Stimulated activated naive B cell treated with anti-CD40 and anti-IgM and Interleukin-4, amounts not matched to agents 10 μg/mL and 1 μg/mL and 100 μg/mL, for 72 hours (primary cell): ENCODE measurements around the gene GNAT1.
"Not testable (repeated sequence)": the region's sequence is repeated elsewhere in the genome, so short reads cannot be mapped to it uniquely, and the experiment has no call there.

Source experiments
- ATAC-seq, 2 donors: fragments of 150-1000 bp; cut with Tn5 transposase; replicated peaks; 2 replicates each; pipeline ENCODE4 v1.10.0; 2021; ENCODE audit warnings: moderate library complexity in 1 of 2
- DNase-seq: peaks from one replicate; pipeline ENCODE4 v3.0.0; 2021
- H3K27ac Mint-ChIP-seq: one replicate; pipeline ENCODE4 v1.8.0; 2022; ENCODE audit warnings: mild to moderate bottlenecking, mixed read lengths
- H3K27me3 Mint-ChIP-seq, 2 donors: one replicate each; pipeline ENCODE4 v1.8.0; 2022; ENCODE audit warnings: mixed read lengths in 2 of 2
- H3K36me3 Mint-ChIP-seq, 2 donors: one replicate each; pipeline ENCODE4 v1.8.0; 2022; ENCODE audit warnings: mixed read lengths in 2 of 2, mild to moderate bottlenecking in 1 of 2
- H3K4me1 Mint-ChIP-seq, 2 donors: one replicate each; pipeline ENCODE4 v1.8.0; 2022; ENCODE audit warnings: mixed read lengths in 2 of 2, mild to moderate bottlenecking in 1 of 2
- H3K4me3 Mint-ChIP-seq, 2 donors: one replicate each; pipeline ENCODE4 v1.8.0; 2022; ENCODE audit warnings: mild to moderate bottlenecking in 2 of 2, mixed read lengths in 2 of 2, moderate library complexity in 1 of 2
- H3K9me3 Mint-ChIP-seq, 2 donors: one replicate each; pipeline ENCODE4 v1.8.0; 2022; ENCODE audit warnings: mixed read lengths in 2 of 2, mild to moderate bottlenecking in 1 of 2

The GNAT1 gene

GRCh38 chr3:50207359-50208042, 16.1 kb downstream of the GNAT1 start:
- Mint-ChIP-seq H3K4me1 (peaks cover 5% of the 10 kb centered on the region in 2 donors), H3K9me3 (no peaks in the 10 kb centered on the region), H3K36me3 (no peaks in the 10 kb centered on the region), H3K27me3 (peaks cover 41 to 61% of the 10 kb centered on the region in 2 donors), H3K27ac (no peak overlapping the region), H3K4me3 (no peak overlapping the region)
- ATAC-seq (no peak), DNase-seq (no peak)

- Mint-ChIP-seq H3K36me3 (no peaks in the 10 kb centered on the region), H3K4me3 (no peak overlapping the region), H3K27me3 (peaks cover 30 to 50% of the 10 kb centered on the region in 2 donors), H3K9me3 (no peaks in the 10 kb centered on the region), H3K4me1 (peaks cover 5% of the 10 kb centered on the region in 2 donors), H3K27ac (no peak overlapping the region)
- DNase-seq: no peak
- no peak for ATAC-seq
Measured at GRCh38 chr3:50208677-50209344, 17.4 kb downstream of the GNAT1 start.

- Mint-ChIP-seq H3K27me3 (peaks cover 28 to 40% of the 10 kb centered on the region in 2 donors), H3K4me3 (no peak overlapping the region), H3K9me3 (no peaks in the 10 kb centered on the region), H3K4me1 (peaks cover 4 to 5% of the 10 kb centered on the region in 2 donors), H3K27ac (no peak overlapping the region), H3K36me3 (no peaks in the 10 kb centered on the region)
- DNase-seq (no peak), ATAC-seq (no peak)
Measured at GRCh38 chr3:50210176-50210509, 18.7 kb downstream of the GNAT1 start.

- H3K4me3 Mint-ChIP-seq: no peak overlapping the region
- H3K27me3 Mint-ChIP-seq: peaks cover 29 to 40% of the 10 kb centered on the region in 2 donors
Measured at GRCh38 chr3:50210510-50211367, 19.3 kb downstream of the GNAT1 start.

GRCh38 chr3:50211368-50211717, 19.9 kb downstream of the GNAT1 start:
- DNase-seq, H3K27ac Mint-ChIP-seq, H3K4me1 Mint-ChIP-seq, H3K4me3 Mint-ChIP-seq, ATAC-seq, H3K9me3 Mint-ChIP-seq, H3K36me3 Mint-ChIP-seq: not testable (repeated sequence)
- H3K27me3 Mint-ChIP-seq: peaks cover 26 to 36% of the 10 kb centered on the region in 2 donors

More at GRCh38 chr3:50210510-50211367, 19.3 kb downstream of the GNAT1 start:
- no peaks in the 10 kb centered on the region for H3K36me3 Mint-ChIP-seq
- H3K9me3 Mint-ChIP-seq: no peaks in the 10 kb centered on the region
- no peak overlapping the region for H3K27ac Mint-ChIP-seq
- ATAC-seq (no peak), DNase-seq (no peak)
- peaks cover 0 to 2% of the 10 kb centered on the region in 2 donors for H3K4me1 Mint-ChIP-seq

GRCh38 chr3:50211930-50212329, 20.5 kb downstream of the GNAT1 start:
- H3K9me3 Mint-ChIP-seq: no peaks in the 10 kb centered on the region
- no peaks in the 10 kb centered on the region for H3K36me3 Mint-ChIP-seq
- ATAC-seq (peak; percentile 24 to 52), DNase-seq (no peak)
- H3K4me3 Mint-ChIP-seq: no peak overlapping the region
- H3K27ac Mint-ChIP-seq: no peak overlapping the region
- peaks cover 20 to 30% of the 10 kb centered on the region in 2 donors for H3K27me3 Mint-ChIP-seq
- no peaks in the 10 kb centered on the region for H3K4me1 Mint-ChIP-seq

GRCh38 chr3:50212502-50212901, 21.1 kb downstream of the GNAT1 start:
- ATAC-seq (peak; percentile 44 to 64), DNase-seq (no peak)
- Mint-ChIP-seq H3K9me3 (no peaks in the 10 kb centered on the region), H3K36me3 (no peaks in the 10 kb centered on the region), H3K4me3 (no peak overlapping the region), H3K27ac (no peak overlapping the region), H3K27me3 (peaks cover 19 to 26% of the 10 kb centered on the region in 2 donors), H3K4me1 (no peaks in the 10 kb centered on the region)

GRCh38 chr3:50212971-50213370, 21.6 kb downstream of the GNAT1 start:
- DNase-seq (no peak), ATAC-seq (no peak)
- Mint-ChIP-seq H3K4me3 (no peak overlapping the region), H3K27me3 (peaks cover 21 to 22% of the 10 kb centered on the region in 2 donors), H3K36me3 (no peaks in the 10 kb centered on the region), H3K9me3 (no peaks in the 10 kb centered on the region), H3K27ac (no peak overlapping the region), H3K4me1 (no peaks in the 10 kb centered on the region)

GRCh38 chr3:50213373-50213772, 22.0 kb downstream of the GNAT1 start:
- ATAC-seq: no peak

GRCh38 chr3:50214824-50215223, 23.4 kb downstream of the GNAT1 start:
- Mint-ChIP-seq H3K27ac (no peak overlapping the region), H3K9me3 (no peaks in the 10 kb centered on the region), H3K4me1 (no peaks in the 10 kb centered on the region), H3K4me3 (no peak overlapping the region), H3K36me3 (no peaks in the 10 kb centered on the region), H3K27me3 (peaks cover 14 to 20% of the 10 kb centered on the region in 2 donors)
- DNase-seq (no peak), ATAC-seq (no peak)

More at GRCh38 chr3:50213373-50213772, 22.0 kb downstream of the GNAT1 start:
- no peak for DNase-seq
- Mint-ChIP-seq H3K27ac (no peak overlapping the region), H3K36me3 (no peaks in the 10 kb centered on the region), H3K4me1 (no peaks in the 10 kb centered on the region), H3K27me3 (peaks cover 21% of the 10 kb centered on the region in 2 donors), H3K4me3 (no peak overlapping the region), H3K9me3 (no peaks in the 10 kb centered on the region)

- Mint-ChIP-seq H3K27ac (no peak overlapping the region), H3K9me3 (no peaks in the 10 kb centered on the region), H3K4me1 (no peaks in the 10 kb centered on the region), H3K4me3 (no peak overlapping the region), H3K36me3 (no peaks in the 10 kb centered on the region), H3K27me3 (peaks cover 11 to 20% of the 10 kb centered on the region in 2 donors)
- ATAC-seq: no peak
- DNase-seq: no peak
Measured at GRCh38 chr3:50215529-50215928, 24.1 kb downstream of the GNAT1 start.

GRCh38 chr3:50217681-50218080, 26.3 kb downstream of the GNAT1 start:
- Mint-ChIP-seq H3K4me1 (no peaks in the 10 kb centered on the region), H3K27ac (no peak overlapping the region), H3K4me3 (no peak overlapping the region), H3K36me3 (no peaks in the 10 kb centered on the region), H3K9me3 (no peaks in the 10 kb centered on the region), H3K27me3 (peaks cover 11 to 12% of the 10 kb centered on the region in 2 donors)
- no peak for ATAC-seq
- DNase-seq: no peak

- Mint-ChIP-seq H3K4me3 (no peak overlapping the region), H3K27me3 (peaks cover 11 to 12% of the 10 kb centered on the region in 2 donors), H3K4me1 (no peaks in the 10 kb centered on the region), H3K36me3 (no peaks in the 10 kb centered on the region), H3K27ac (no peak overlapping the region), H3K9me3 (no peaks in the 10 kb centered on the region)
- DNase-seq (no peak), ATAC-seq (no peak)
Measured at GRCh38 chr3:50218448-50218847, 27.0 kb downstream of the GNAT1 start.

- H3K9me3 Mint-ChIP-seq: no peaks in the 10 kb centered on the region
- no peak overlapping the region for H3K4me3 Mint-ChIP-seq
- ATAC-seq (no peak), DNase-seq (no peak)
- no peaks in the 10 kb centered on the region for H3K36me3 Mint-ChIP-seq
- no peak overlapping the region for H3K27ac Mint-ChIP-seq
- no peaks in the 10 kb centered on the region for H3K4me1 Mint-ChIP-seq
- peaks cover 12% of the 10 kb centered on the region in 2 donors for H3K27me3 Mint-ChIP-seq
Measured at GRCh38 chr3:50219285-50219684, 27.9 kb downstream of the GNAT1 start.
